Aorta (tissue), 5 donors: Measurements from ENCODE around the gene C22orf31. TPM values are rescaled to one million over a fixed set of nuclear protein-coding genes. Genes with fewer than 3 reads are reported as not detected.

ENCODE experiments used
- ATAC-seq: fragments of 200-7000 bp; cut with Tn5 transposase; one replicate; pipeline ENCODE4 v1.9.1; 2022; ENCODE audit warnings: moderate library complexity; ENCODE audit not compliant: low FRiP score
- DNase-seq, 2 donors: peaks; one replicate each; pipeline ENCODE4 v3.0.0-alpha.2; 2020
- H3K27ac ChIP-seq, 2 donors: one replicate each; pipeline ENCODE4 v1.5.1; 2013; ENCODE audit warnings: low read length in 2 of 2, mild to moderate bottlenecking in 2 of 2, moderate library complexity in 2 of 2, control low read depth in 1 of 2, inconsistent platforms in 1 of 2, low read depth in 1 of 2
- H3K27me3 ChIP-seq, 2 donors: one replicate each; pipeline ENCODE4 v1.6.1; 2013; ENCODE audit warnings: control low read depth in 1 of 2, low read length in 1 of 2, mild to moderate bottlenecking in 1 of 2, moderate library complexity in 1 of 2; ENCODE audit not compliant: insufficient read depth in 2 of 2, control insufficient read depth in 1 of 2
- H3K36me3 ChIP-seq, 2 donors: one replicate each; pipeline ENCODE4 v1.6.1; 2013; ENCODE audit warnings: control low read depth in 1 of 2, low read length in 1 of 2, mild to moderate bottlenecking in 1 of 2; ENCODE audit not compliant: insufficient read depth in 2 of 2, control insufficient read depth in 1 of 2
- H3K4me1 ChIP-seq, 2 donors: one replicate each; pipeline ENCODE4 v1.6.1; 2013; ENCODE audit warnings: low read length in 2 of 2, control low read depth in 1 of 2, mild to moderate bottlenecking in 1 of 2, moderate library complexity in 1 of 2; ENCODE audit not compliant: insufficient read depth in 2 of 2, control insufficient read depth in 1 of 2
- H3K4me3 ChIP-seq, 2 donors: one replicate each; pipeline ENCODE4 v1.5.1; 2013; ENCODE audit warnings: low read length in 2 of 2, control low read depth in 1 of 2, mild to moderate bottlenecking in 1 of 2
- H3K9me3 ChIP-seq: one replicate; pipeline ENCODE4 v1.6.1; 2013; ENCODE audit warnings: mild to moderate bottlenecking, low read length; ENCODE audit not compliant: control insufficient read depth
- WGBS, 2 donors: extraction: QIAGEN DNeasy Blood & Tissue Kit; methylation state at CpG; one replicate each; pipeline ENCODE4 v1.1.7; 2013; 5-methylcytosine and 5-hydroxymethylcytosine counted together
- intact Hi-C, 2 donors: fragments of 100-400 bp; cut with DNase I; formaldehyde crosslinking; loops; one replicate each; pipeline versions ENCODE4 v1.14.2 to v1.15.0; 2022
- polyA plus RNA-seq, 2 donors: library from polyadenylated mRNA; stranded (reverse); fragments of 200-250 nt; gene quantifications; one replicate each; pipeline ENCODE4 v1.2.3, GENCODE V29; 2013
- total RNA-seq, 2 donors: library from RNA; stranded (reverse); fragmentation: NEBNext Ultra II Directional; extraction: Animal tissue kit (Norgen Biotek cat#: 25700); gene quantifications; one replicate each; pipeline ENCODE4 v1.2.1, GENCODE V29; 2021
- donor health status: healthy with polysubstance abuse.
- donor health status: Bipolar disorder and iron deficiency.
- donor health status: DM: no; HTN: no; CAD: no.
- donor health status: DM: no; HTN: no; CAD: no.
- donor health status: DM: yes; HTN: yes; CAD: no.

The C22orf31 gene
- total and polyA plus RNA-seq, 4 donors = not detected

GRCh38 chr22:29018293-29019189 lies 43.1 kb downstream of the C22orf31 start:
- DNase-seq = no peak
- WGBS, 2 donors = 95 to 98% methylated on average over 4 of the region's 4 CpGs

DNA sequence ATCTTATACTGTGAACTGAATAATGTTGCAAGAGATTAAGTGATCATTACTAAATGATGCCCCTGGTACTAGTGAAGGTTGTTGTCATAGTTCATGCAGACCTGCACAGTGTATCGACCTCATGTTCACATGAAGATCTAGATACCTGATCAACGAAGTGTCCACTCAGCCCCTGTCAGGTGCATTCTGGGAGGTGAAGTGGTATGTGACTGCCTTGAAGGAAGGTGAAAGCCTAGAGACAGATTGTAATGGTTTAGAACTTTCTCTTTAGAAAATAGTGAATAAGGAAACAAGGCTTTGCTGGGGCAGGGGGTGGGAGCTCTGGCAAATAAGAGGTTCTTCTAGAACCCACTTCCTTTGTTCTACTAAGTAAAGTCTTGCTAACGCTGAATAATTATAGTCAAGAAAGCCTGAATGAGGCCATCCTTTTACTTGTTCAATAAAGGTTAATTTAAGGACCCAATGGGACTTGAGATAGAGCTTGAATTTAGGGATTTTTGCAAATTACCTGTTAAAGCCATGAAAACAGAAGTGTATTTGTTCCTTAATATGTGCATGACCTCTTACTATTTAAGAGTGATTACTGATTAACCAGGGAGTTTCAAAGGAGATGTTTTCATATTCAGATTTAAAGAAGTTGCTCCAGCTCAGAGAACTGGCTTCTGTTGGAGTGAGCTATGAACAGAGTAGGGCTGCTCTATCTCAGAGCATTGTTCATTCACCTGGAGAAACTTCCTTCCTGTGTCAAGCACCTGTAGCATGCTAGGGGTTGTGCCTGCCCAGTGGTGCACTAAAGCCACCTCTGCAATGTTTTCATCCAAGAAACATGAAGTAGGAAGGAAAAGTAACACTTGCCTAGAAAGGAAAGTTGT lies 45.3 kb downstream of the C22orf31 start:
- ATAC-seq (no peak), DNase-seq (no peak)
- Histone ChIP-seq H3K27ac (no peak overlapping the region), H3K36me3 (peaks cover 0 to 2% of the 10 kb centered on the region in 2 donors), H3K9me3 (no peaks in the 10 kb centered on the region), H3K4me1 (peaks cover 2 to 7% of the 10 kb centered on the region in 2 donors), H3K27me3 (no peaks in the 10 kb centered on the region), H3K4me3 (no peak overlapping the region)
- 94 to 95% methylated on average over 3 of the region's 3 CpGs for WGBS, 2 donors
- intact Hi-C loops = no loop called here

More at GRCh38 chr22:29018293-29019189, 43.1 kb downstream of the C22orf31 start:
- H3K4me1 ChIP-seq = no peaks in the 10 kb centered on the region
- H3K9me3 ChIP-seq = no peaks in the 10 kb centered on the region
- H3K27me3 ChIP-seq = no peaks in the 10 kb centered on the region
- H3K4me3 ChIP-seq = no peak overlapping the region
- H3K36me3 ChIP-seq = peaks cover 0 to 2% of the 10 kb centered on the region in 2 donors
- intact Hi-C loops = no loop called here
- H3K27ac ChIP-seq = no peak overlapping the region
- ATAC-seq = no peak

DNA sequence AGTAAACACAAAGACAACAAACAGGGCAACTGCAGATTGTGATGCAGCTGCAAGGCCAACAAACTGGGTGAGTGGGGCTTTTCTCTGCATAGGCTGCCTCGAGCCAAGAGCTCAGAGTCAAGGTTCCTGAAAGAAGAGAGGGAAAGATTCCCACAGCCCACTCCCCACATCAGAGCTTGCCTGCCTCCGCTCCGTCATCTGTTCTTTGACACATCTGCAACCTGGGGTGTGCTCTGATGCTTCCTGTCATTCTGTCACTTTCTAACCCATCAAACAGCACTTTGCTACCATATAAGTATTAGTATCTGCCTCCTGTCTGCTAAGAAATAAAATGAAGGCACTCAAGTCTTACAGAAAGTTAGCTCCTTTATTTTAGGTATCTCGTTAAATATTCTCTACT lies 46.9 kb downstream of the C22orf31 start:
- H3K36me3 ChIP-seq = peaks cover 0 to 2% of the 10 kb centered on the region in 2 donors
- H3K9me3 ChIP-seq = no peaks in the 10 kb centered on the region
- no peak for DNase-seq
- H3K27ac ChIP-seq = no peak overlapping the region
- ATAC-seq = no peak
- H3K4me3 ChIP-seq = no peak overlapping the region
- WGBS, 2 donors = 93 to 98% methylated on average over 4 of the region's 4 CpGs
- intact Hi-C loops = no loop called here
- H3K27me3 ChIP-seq = no peaks in the 10 kb centered on the region
- peaks cover 2 to 7% of the 10 kb centered on the region in 2 donors for H3K4me1 ChIP-seq

DNA sequence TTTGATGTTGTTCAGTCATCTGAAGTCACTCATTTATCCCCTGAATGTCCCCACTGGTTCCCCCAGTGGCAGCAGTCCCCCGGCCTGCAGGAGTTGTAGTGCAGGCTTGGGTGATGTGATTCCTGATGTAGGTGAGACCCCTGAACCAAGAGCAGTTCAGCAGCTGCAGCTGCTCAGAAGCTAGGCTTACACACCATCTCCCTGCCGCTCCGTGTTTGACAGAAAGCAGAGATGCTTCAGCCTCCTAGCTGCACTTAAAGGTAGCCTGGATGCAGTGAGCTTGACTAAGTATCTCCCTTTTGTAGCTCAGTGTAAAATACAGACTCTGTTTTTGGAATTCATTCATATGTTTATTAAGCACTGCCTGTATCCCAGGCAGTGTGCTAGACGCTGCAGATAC lies 47.3 kb downstream of the C22orf31 start:
- Histone ChIP-seq H3K36me3 (peaks cover 0 to 2% of the 10 kb centered on the region in 2 donors), H3K9me3 (no peaks in the 10 kb centered on the region), H3K27ac (no peak overlapping the region), H3K4me3 (no peak overlapping the region), H3K27me3 (no peaks in the 10 kb centered on the region), H3K4me1 (peaks cover 2 to 7% of the 10 kb centered on the region in 2 donors)
- 94 to 95% methylated on average over 4 of the region's 4 CpGs for whole genome bisulfite sequencing, 2 donors
- intact Hi-C loops = no loop called here
- no peak for DNase-seq
- no peak for ATAC-seq

GRCh38 chr22:29012952-29013351 lies 48.7 kb downstream of the C22orf31 start:
- ATAC-seq (no peak), DNase-seq (no peak)
- intact Hi-C loops = no loop called here
- Histone ChIP-seq H3K4me1 (peaks cover 2 to 7% of the 10 kb centered on the region in 2 donors), H3K9me3 (no peaks in the 10 kb centered on the region), H3K27ac (no peak overlapping the region), H3K4me3 (no peak overlapping the region), H3K27me3 (no peaks in the 10 kb centered on the region), H3K36me3 (no peaks in the 10 kb centered on the region)
- WGBS, 2 donors = 88 to 91% methylated on average over 4 of the region's 4 CpGs

GRCh38 chr22:29012101-29012433 lies 49.6 kb downstream of the C22orf31 start:
- Histone ChIP-seq H3K4me3 (no peak overlapping the region), H3K36me3 (no peaks in the 10 kb centered on the region), H3K27ac (no peak overlapping the region), H3K9me3 (no peaks in the 10 kb centered on the region), H3K4me1 (peaks cover 2 to 7% of the 10 kb centered on the region in 2 donors), H3K27me3 (no peaks in the 10 kb centered on the region)
- intact Hi-C loops = no loop called here
- ATAC-seq (no peak), DNase-seq (no peak)
- WGBS, 2 donors = 50 to 54% methylated on average over 4 of the region's 4 CpGs

GRCh38 chr22:29011240-29012100 lies 50.2 kb downstream of the C22orf31 start:
- Histone ChIP-seq H3K36me3 (no peaks in the 10 kb centered on the region), H3K27me3 (no peaks in the 10 kb centered on the region), H3K9me3 (no peaks in the 10 kb centered on the region), H3K4me1 (peaks cover 2 to 7% of the 10 kb centered on the region in 2 donors), H3K4me3 (no peak overlapping the region), H3K27ac (no peak overlapping the region)
- intact Hi-C loops = no loop called here
- no peak for ATAC-seq
- DNase-seq = no peak
- WGBS, 2 donors = 16 to 17% methylated on average over 14 of the region's 14 CpGs

DNA sequence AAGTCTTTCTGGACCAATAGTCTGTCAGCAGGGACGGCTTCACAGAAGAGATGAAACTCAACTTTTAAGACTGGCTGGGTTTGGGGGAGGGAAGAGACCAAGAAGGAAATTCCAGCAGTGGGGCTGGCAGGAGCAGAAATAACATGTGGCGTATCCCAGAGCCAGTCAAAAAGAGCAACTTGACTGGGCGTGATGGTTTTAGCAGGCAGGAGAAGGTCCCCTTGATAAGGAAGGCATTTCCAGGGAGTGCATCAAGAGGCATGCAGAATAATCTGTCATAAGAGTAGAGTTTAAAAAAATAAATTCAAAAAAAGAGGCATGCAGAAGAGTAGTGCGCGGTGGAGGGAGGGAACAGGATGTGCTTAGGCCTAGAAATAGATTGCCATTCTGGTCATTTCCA lies 52.5 kb downstream of the C22orf31 start:
- Histone ChIP-seq H3K9me3 (no peaks in the 10 kb centered on the region), H3K36me3 (no peaks in the 10 kb centered on the region), H3K4me3 (no peak overlapping the region), H3K27me3 (no peaks in the 10 kb centered on the region), H3K27ac (peak overlapping the region in 1 of 2 donors; percentile 62), H3K4me1 (peaks cover 2 to 7% of the 10 kb centered on the region in 2 donors)
- DNase-seq = peak in 1 of 2 donors; percentile 51
- intact Hi-C loops = no loop called here
- no peak for ATAC-seq
- WGBS, 2 donors = 7 to 10% methylated on average over 5 of the region's 5 CpGs
